GM13976 (cell line): ENCODE measurements around the gene DENND5B.

Experiments used
- DNase-seq: peaks from one replicate; pipeline ENCODE4 v3.0.0; 2012; ENCODE audit warnings: low spot score
- in situ Hi-C: fragments of 300-500 bp; cut with MboI; formaldehyde crosslinking; loops from one replicate; pipeline ENCODE4 v1.12.0; 2022; ENCODE audit warnings: low sequenced_read_pairs, mixed read lengths, inconsistent platforms; ENCODE audit not compliant: unreplicated experiment
- TF ChIP-seq, protein P1 (sequence below): IDR thresholded peaks from 2 replicates; pipeline ENCODE4 v1.5.1; 2012; ENCODE audit warnings: borderline replicate concordance, mild to moderate bottlenecking; ENCODE audit not compliant: insufficient read depth; ENCODE audit errors: extremely low read depth, missing control alignments, control extremely low read depth

The DENND5B gene

DNA sequence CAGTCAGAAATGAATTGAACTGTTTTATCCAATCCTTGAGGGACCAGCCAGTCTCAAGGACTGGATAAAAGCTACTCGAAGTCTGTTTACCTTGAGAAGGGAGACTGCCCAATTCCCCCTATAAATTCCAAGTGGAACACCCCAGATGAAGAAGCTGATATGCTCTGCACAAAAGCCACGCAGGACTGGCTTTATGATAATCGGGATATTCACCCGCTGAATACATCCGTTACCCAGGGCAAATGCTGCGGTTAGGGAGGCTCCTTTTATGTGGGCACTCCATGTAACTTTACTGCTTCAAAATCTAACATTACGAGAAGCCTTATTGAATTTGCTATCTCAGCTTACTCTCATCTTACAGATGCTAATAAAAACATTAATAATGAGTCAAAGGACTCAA lies 119.1 kb downstream of the DENND5B start:
- in situ Hi-C loops, result no loop called here
- DNase-seq, result no peak
- TF ChIP-seq, protein P1, sequence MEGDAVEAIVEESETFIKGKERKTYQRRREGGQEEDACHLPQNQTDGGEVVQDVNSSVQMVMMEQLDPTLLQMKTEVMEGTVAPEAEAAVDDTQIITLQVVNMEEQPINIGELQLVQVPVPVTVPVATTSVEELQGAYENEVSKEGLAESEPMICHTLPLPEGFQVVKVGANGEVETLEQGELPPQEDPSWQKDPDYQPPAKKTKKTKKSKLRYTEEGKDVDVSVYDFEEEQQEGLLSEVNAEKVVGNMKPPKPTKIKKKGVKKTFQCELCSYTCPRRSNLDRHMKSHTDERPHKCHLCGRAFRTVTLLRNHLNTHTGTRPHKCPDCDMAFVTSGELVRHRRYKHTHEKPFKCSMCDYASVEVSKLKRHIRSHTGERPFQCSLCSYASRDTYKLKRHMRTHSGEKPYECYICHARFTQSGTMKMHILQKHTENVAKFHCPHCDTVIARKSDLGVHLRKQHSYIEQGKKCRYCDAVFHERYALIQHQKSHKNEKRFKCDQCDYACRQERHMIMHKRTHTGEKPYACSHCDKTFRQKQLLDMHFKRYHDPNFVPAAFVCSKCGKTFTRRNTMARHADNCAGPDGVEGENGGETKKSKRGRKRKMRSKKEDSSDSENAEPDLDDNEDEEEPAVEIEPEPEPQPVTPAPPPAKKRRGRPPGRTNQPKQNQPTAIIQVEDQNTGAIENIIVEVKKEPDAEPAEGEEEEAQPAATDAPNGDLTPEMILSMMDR, result no peak

DNA sequence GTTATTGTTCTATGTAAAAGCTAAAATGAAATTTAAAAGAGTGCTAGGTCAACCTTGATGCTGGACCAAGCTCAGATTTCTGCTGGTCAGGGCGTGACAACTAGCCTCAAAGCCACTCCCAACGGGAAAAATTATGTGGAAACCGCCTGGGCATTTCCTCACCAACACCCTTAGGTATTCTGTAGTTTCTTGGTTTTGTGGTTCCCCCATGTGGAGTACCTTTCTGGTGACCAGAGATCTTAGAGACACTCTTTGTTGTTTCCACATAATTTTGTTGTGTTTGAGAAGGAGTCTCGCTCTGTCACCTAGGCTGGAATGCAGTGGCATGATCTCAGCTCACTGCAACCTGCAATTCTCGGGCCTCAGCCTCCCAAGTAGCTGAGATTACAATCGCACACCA lies 119.9 kb downstream of the DENND5B start:
- no peak for DNase-seq
- TF ChIP-seq, protein P1, result no peak
- in situ Hi-C loops, result no loop called here

DNA sequence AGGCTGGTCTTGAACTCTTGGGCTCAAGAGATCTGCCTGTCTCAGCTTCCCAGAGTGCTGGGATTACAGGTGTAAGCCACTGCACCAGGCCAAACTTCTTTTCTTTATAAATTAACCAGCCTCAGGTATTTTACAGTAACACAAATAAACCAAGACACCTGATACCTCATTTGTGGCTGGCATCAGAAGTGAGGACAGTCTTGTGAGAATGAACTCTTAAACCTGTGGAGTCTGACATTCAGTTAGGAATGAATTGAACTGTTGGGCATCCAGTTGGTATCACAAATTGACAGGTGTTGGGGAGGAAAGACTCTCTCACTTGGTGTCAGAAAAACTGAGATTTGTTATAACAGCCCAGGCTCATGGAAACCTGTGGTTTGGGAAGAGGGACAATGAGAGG lies 120.5 kb downstream of the DENND5B start:
- in situ Hi-C loops, result no loop called here
- DNase-seq, result no peak
- TF ChIP-seq, protein P1, result no peak

DNA sequence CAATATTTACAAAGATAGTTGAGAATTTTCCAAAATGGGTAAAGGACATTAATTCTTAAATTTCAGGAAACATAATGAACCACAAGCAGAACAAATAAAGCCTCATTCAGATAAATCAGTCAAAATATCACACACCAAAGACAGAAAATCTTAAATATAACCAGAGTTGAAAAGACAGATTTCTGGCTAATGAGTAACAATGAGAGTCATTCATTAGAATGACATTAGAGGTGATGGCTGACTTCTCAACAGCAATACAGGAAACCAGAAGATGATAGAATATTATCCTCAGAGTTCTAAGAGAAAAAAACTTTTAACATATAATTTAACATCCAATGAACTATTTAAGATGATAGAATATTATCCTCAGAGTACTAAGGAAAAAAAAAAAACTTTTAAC lies 124.2 kb downstream of the DENND5B start:
- TF ChIP-seq, protein P1, result no peak

DNA sequence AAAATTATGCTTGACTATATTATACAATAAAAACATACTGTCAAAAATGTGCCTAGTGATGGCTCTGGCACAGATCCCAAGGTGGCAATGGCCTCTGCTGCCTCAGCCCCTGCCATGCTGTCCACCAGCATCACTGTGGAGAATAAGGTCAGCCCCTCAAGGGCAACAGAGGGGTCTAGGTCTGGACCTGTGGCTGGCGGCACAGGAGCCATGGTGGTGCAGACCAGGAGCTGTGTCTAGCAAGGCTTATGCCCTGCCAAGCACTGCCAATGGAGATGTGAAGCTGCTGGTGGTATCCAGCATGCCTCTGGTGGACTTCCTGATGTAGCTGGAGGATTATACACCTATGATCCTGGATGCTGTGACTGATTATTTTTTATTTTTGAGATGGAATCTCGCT lies 125.9 kb downstream of the DENND5B start:
- no peak for DNase-seq
- TF ChIP-seq, protein P1, result no peak
- in situ Hi-C loops, result no loop called here

More for the DNA sequence above, 124.2 kb downstream of the DENND5B start:
- no peak for DNase-seq
- in situ Hi-C loops, result no loop called here

DNA sequence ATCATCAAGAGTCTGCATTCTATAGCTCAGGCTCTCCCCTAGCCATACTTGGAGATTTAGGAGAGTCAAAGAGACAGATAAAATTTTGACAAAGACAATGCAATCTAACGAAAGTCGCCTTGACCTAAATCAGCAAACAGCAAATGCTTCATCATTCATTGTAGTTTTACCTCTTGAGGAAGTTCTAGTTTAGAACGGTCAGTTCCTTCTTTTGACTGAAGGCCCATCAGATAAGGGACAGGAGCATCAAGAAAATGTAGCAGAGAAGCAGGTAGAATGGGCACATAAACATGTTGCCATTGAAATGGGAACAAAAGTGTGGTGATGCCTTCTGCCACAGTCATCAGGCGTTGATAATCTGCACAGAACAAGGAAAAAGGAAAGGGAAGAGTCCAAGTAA lies 130.9 kb downstream of the DENND5B start:
- DNase-seq, result no peak
- in situ Hi-C loops, result no loop called here
- TF ChIP-seq, protein P1, result no peak

DNA sequence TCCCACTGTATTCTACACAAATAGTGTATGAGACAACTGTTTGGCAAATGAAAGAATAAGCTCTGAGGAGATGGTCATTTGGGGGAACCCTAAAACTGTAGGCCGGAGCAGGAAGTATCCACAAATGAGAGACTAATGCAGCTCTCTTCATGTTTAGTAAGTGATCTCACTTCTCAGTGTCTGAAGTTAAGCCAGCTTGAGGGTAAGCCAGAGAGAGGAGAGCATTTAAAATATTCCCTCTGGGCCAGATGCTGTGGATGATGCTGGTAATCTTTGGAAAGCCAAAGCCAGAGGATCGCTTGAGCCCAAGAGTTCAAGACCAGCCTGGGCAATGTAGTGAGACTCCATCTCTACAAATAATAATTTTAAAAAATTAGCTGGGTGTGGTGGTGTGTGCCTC lies 134.4 kb downstream of the DENND5B start:
- TF ChIP-seq, protein P1, result no peak
- in situ Hi-C loops, result no loop called here
- no peak for DNase-seq
